Subcutaneous adipose tissue (tissue), 4 donors: ENCODE data around the gene NFAM1. TPM values are rescaled to one million over a fixed set of nuclear protein-coding genes. Genes with fewer than 3 reads are reported as not detected.

Source experiments
- total RNA-seq, 4 donors: library from RNA; depleted of rRNA; stranded (reverse); fragments of >200 nt; gene quantifications; one replicate each; pipeline ENCODE4 v1.1.0, GENCODE V29; 2016
- TF ChIP-seq, protein P1 (sequence below): fragments of 450-650 bp; IDR thresholded peaks from one replicate; pipeline ENCODE4 v1.5.1; 2016; ENCODE audit warnings: low read depth, mild to moderate bottlenecking, control low read depth, antibody characterized with exemption, moderate library complexity

The NFAM1 gene
- total RNA-seq, 4 donors from 2014 or later, result 2.6 to 10.9 (median 5.8) TPM

DNA sequence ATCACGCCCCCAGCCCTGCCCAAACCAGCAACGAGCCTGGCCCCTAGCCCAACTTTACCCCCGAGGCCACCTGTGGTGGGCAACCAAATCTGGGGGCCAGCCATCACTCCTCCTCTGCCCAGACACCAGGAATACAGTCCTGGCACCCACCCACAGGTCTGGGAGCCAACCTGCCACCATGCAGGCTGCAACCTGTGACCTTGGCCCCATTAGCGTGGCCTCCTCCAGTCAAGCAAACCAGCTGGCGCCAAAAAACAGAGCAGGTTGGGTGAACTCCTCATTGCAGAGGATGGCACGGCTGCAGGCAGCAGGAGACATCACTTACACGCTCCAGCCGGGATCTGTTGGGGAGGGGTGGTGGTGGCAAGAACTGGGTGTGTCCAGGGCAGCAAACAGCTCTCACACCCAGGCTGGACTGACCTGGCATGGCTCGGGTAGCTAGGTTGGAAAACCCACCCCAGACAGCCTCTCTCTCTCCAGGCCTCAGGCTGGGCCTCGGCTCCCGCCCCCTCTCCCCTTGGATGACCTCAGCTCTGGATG is 96.3 kb downstream of the NFAM1 start:
- TF ChIP-seq, protein P1, sequence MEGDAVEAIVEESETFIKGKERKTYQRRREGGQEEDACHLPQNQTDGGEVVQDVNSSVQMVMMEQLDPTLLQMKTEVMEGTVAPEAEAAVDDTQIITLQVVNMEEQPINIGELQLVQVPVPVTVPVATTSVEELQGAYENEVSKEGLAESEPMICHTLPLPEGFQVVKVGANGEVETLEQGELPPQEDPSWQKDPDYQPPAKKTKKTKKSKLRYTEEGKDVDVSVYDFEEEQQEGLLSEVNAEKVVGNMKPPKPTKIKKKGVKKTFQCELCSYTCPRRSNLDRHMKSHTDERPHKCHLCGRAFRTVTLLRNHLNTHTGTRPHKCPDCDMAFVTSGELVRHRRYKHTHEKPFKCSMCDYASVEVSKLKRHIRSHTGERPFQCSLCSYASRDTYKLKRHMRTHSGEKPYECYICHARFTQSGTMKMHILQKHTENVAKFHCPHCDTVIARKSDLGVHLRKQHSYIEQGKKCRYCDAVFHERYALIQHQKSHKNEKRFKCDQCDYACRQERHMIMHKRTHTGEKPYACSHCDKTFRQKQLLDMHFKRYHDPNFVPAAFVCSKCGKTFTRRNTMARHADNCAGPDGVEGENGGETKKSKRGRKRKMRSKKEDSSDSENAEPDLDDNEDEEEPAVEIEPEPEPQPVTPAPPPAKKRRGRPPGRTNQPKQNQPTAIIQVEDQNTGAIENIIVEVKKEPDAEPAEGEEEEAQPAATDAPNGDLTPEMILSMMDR, result no peak

DNA sequence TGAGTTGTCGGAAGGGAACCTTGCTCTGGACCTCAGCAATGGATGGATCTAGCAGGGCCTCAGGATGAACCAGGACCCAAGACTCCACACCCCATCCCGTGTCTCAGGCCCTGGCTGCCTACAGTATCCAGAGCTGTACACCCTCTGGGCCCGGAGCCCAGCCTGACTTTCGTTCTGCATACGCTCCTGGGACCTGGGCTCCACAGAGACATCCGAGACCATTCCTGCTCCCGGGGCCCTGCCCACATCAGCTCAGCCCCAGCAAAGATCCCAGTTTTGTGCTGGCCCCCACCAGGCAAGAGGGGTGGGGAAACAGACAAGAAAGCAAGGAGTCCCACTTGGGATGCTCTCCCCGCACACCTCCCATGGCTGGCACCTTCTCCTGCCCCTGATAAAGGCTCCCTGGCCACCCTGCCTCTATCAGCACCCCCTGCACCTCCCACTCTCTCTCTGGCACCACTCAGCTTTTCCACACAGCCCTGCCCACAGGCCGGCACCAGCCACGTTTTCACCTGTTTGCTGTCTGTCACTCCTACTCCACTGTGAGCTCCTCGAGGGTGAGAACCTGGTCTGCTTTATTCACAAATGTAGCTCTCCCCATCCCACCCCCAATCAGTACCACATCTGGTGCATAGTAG is 97.2 kb downstream of the NFAM1 start:
- TF ChIP-seq, protein P1, result no peak

DNA sequence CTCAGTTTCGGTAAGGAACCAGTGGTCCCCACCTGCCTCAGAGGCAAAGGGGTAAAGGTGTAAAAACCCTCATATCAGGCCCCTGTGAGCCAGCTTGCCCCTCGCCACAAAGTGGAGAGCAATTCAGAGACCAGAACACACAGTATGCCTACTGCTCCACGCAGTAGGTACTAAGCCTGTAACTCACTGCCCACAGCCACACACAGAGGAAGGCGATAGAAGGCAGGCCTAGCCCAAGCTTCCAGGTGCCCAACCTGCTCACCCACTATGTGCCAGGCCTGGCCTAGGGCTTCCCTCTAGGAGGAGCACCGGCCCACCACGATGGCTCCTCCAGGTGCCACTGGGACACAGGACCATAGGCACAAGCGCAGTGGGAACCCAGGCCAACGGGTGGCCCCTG is 98.7 kb downstream of the NFAM1 start:
- TF ChIP-seq, protein P1, result no peak

DNA sequence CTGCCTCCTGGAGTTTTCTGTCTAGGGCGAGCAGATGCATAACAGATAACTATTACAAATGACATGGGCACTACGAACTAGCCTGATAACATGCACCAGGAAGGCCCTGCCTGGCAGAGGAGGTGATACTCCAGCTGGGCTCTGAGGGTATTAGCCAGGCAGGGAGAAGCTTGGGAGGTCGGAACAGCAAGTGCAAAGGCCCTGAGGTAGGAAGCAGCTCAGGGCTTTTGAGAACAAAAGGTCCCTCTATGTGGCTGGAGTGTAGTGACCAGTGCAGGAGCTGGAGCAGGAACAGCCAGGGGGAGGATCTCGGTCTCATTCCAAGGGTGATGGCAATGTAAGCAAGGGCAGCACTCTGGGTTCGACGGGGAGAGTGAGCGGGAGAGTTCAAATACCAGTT is 100.1 kb downstream of the NFAM1 start:
- TF ChIP-seq, protein P1, result no peak

DNA sequence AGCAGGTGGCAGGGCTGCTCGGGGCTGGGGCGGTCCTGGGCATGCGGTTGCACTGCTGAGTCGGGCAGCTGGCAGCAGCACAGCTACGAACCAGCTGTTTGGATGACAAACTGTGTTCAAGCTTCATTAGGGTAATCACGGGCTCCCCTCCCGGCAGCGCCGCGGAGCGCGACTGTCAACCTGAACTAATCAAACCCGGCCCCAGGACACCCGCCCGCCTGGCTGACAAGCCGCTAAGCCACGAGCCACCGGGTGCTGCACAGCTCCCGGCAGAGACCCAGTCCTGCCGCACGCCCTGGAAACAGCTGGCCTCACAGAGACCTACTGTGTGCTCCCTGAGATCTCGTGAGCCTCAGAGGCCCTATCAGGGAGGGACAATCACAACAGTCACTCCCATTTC is 101.2 kb downstream of the NFAM1 start:
- TF ChIP-seq, protein P1, result no peak

Other genes with a start within 250 kb of the NFAM1 start
- 10 to 100 TPM; 17.8 to 25.6 (median 22.4) TPM for gene TCF20, start 161.8 kb downstream of the NFAM1 start, total RNA-seq
- gene RRP7A, start 87.4 kb upstream of the NFAM1 start, total RNA-seq, result 10 to 100 TPM; 10.9 to 29.4 (median 17.4) TPM
- gene SERHL2, start 121.6 kb upstream of the NFAM1 start, total RNA-seq, result 1 to 10 TPM; 1.3 to 2.1 (median 1.8) TPM
- 10 to 100 TPM; 24.9 to 29.3 (median 25.6) TPM for gene POLDIP3, start 182.5 kb upstream of the NFAM1 start, total RNA-seq
- 1 to 10 TPM in 1 of 4 donors, not detected in 3; 2.4 TPM for gene ATP5MGL, start 208.2 kb upstream of the NFAM1 start, total RNA-seq
- gene CYB5R3, start 217.0 kb upstream of the NFAM1 start, total RNA-seq, result 100 to 1,000 TPM; 131 to 381 (median 222) TPM